Fibroblast of lung (primary cell): ENCODE measurements around the gene FBXO33.

ENCODE experiments used
- CTCF ChIP-seq, 2 donors: IDR thresholded peaks in 1 of 2; conservative IDR thresholded peaks in 1 of 2; 1 replicate in 1 of 2; 2 replicates in 1 of 2; pipeline ENCODE4 v1.5.1; 2011 to 2012; ENCODE audit warnings: low read length in 2 of 2, control low read depth in 1 of 2, inconsistent platforms in 1 of 2, low read depth in 1 of 2, mild to moderate bottlenecking in 1 of 2
- EZH2 ChIP-seq: IDR thresholded peaks from 2 replicates; pipeline ENCODE4 v1.5.1; 2012; ENCODE audit warnings: low read length, control low read depth, mild to moderate bottlenecking; ENCODE audit errors: missing control alignments

DNA sequence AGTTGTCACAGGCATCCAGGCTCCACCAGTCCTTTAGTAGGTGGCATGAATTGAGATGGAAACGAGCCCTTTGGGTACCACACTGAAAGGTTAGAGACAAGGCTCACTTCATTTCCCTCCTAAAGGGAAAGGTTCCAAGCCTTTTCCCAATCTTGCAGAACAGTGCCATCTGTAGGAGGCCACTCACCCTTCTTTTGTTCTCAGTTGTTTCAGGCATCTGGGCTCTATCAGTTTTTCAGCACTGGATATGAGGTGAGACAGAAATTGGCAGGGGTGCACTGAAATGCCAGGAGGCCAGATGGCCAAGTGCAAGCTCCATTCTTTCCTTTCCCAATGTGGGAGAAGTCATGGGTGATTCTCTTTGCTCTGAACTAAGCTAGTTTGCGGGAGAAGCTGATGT lies 15.2 kb downstream of the FBXO33 start:
- peak in 1 of 2 donors; percentile 1 for TF ChIP-seq CTCF (conservative IDR thresholded peaks at IDR 0.05 in 1 of 2, IDR thresholded peaks at IDR 0.05 in 1 of 2; ENCODE audit: low read depth in 1 of 2, low read length in 2 of 2)
- no peak for TF ChIP-seq EZH2
